HepG2 (cell line): ENCODE results near the gene SIRT7. TPM values are rescaled to one million over a fixed set of nuclear protein-coding genes. Genes with fewer than 3 reads are reported as not detected.

Experiments
- ATAC-seq: fragments of 200-7000 bp; cut with Tn5 transposase; 3 replicates; pipeline ENCODE4 v1.9.1; 2020; ENCODE audit warnings: mild to moderate bottlenecking, moderate library complexity
- BruUV-seq: library from RNA; stranded (reverse); fragments of 400-500 nt; replicated peaks from 2 replicates; lab custom pipeline; 2021; lab: Mats Ljungman, UMichigan
- CTCF ChIA-PET: fragments of 300-600 bp; formaldehyde crosslinking; extraction: SDS; loops from one replicate; lab custom pipeline; 2021; ENCODE audit warnings: low total read pairs, inconsistent platforms, low intra/inter-chr PET ratio; lab: Yijun Ruan, JAX
- POLR2A ChIA-PET: fragments of 350-600 bp; sonication (Branson Sonifier 250); formaldehyde crosslinking; loops from one replicate; lab custom pipeline; 2020; ENCODE audit warnings: antibody characterized with exemption, inconsistent platforms; lab: Yijun Ruan, JAX
- DNase-seq: peaks from one replicate; pipeline ENCODE4 v3.0.0-alpha.2; 2015; ENCODE audit warnings: low spot score
- FAIRE-seq: peaks from 3 replicates; lab custom pipeline; 2011; peaks lifted over from hg19 to GRCh38; lab: Jason Lieb, UNC
- H2AFZ ChIP-seq: one replicate; pipeline ENCODE4 v1.6.1; 2011; ENCODE audit warnings: low read length, inconsistent platforms
- H3K27ac ChIP-seq: fragments of 300-600 bp; 3 replicates; pipeline ENCODE4 v1.8.0; 2011; ENCODE audit warnings: mixed run types, mild to moderate bottlenecking, mixed read lengths, low read length, inconsistent platforms; ENCODE audit not compliant: insufficient read depth; ENCODE audit errors: extremely low read length
- H3K27me3 ChIP-seq, 2 experiments: fragments of 200-600 bp in 1 of 2; 2 replicates in 1 of 2; 3 replicates in 1 of 2; pipeline versions ENCODE4 v1.6.0 to v1.8.0; 2011; ENCODE audit warnings: low read length in 2 of 2, mild to moderate bottlenecking in 2 of 2, moderate library complexity in 2 of 2, inconsistent platforms in 1 of 2; ENCODE audit not compliant: insufficient read depth in 2 of 2, control insufficient read depth in 1 of 2
- H3K36me3 ChIP-seq, 2 experiments: fragments of 200-600 bp in 1 of 2; replicated peaks in 1 of 2; 2 replicates in 1 of 2; 3 replicates in 1 of 2; pipeline versions ENCODE4 v1.5.1 to v1.8.0; 2011; ENCODE audit warnings: low read length in 2 of 2, inconsistent platforms in 1 of 2; ENCODE audit not compliant: insufficient read depth in 2 of 2, control insufficient read depth in 1 of 2
- H3K4me1 ChIP-seq: 2 replicates; pipeline ENCODE4 v1.5.1; 2012; ENCODE audit warnings: low read length, inconsistent platforms; ENCODE audit not compliant: insufficient read depth
- H3K4me2 ChIP-seq: 2 replicates; pipeline ENCODE4 v1.6.0; 2011; ENCODE audit warnings: low read depth, low read length, inconsistent platforms
- H3K4me3 ChIP-seq, 3 experiments: fragments of 200-600 bp in 1 of 3; sonication (generic), shearing (Covaris generic) in 1 of 3; replicated peaks in 1 of 3; 2 replicates each; pipeline ENCODE4 v1.5.1; 2011 to 2016; ENCODE audit warnings: low read length in 3 of 3, inconsistent platforms in 2 of 3, low read depth in 2 of 3, mild to moderate bottlenecking in 2 of 3, control low read depth in 1 of 3, mixed read lengths in 1 of 3; ENCODE audit not compliant: insufficient read depth in 1 of 3
- H3K79me2 ChIP-seq: one replicate; pipeline ENCODE4 v1.6.1; 2011; ENCODE audit warnings: low read length, inconsistent platforms; ENCODE audit not compliant: insufficient read depth
- H3K9ac ChIP-seq: 2 replicates; pipeline ENCODE4 v1.6.0; 2011; ENCODE audit warnings: mild to moderate bottlenecking, low read depth, low read length, inconsistent platforms; ENCODE audit not compliant: insufficient read depth
- H3K9me3 ChIP-seq: 2 replicates; pipeline ENCODE4 v1.5.1; 2012; ENCODE audit warnings: mild to moderate bottlenecking, low read length
- H4K20me1 ChIP-seq: 2 replicates; pipeline ENCODE4 v1.6.0; 2011; ENCODE audit warnings: inconsistent platforms, mild to moderate bottlenecking, low read length, moderate library complexity; ENCODE audit not compliant: insufficient read depth
- BRD4 ChIP-seq: sonication (generic); formaldehyde crosslinking; IDR thresholded peaks from 2 replicates; pipeline ENCODE4 v1.4.0; 2020; ENCODE audit warnings: missing genetic modification reagents
- CCAR2 ChIP-seq: fragments of 200-400 bp; formaldehyde crosslinking; optimal IDR thresholded peaks from 2 replicates; pipeline ENCODE3; 2018; ENCODE audit warnings: low read depth, mild to moderate bottlenecking, low read length, moderate library complexity
- CENPT ChIP-seq: sonication (generic); formaldehyde crosslinking; IDR thresholded peaks from 2 replicates; pipeline ENCODE4 v1.8.0; 2022; ENCODE audit warnings: low read depth, mild to moderate bottlenecking, moderate library complexity, missing genetic modification reagents
- HMGA1 ChIP-seq: sonication (generic); formaldehyde crosslinking; conservative IDR thresholded peaks from 2 replicates; pipeline ENCODE4 v1.4.0; 2020; ENCODE audit warnings: missing genetic modification reagents
- KLF6 ChIP-seq: IDR thresholded peaks from 2 replicates; pipeline ENCODE4 v1.8.0; 2016; ENCODE audit warnings: missing biosample characterization, missing genetic modification reagents
- LCORL ChIP-seq, 2 experiments: fragments of 450-650 bp in 1 of 2; sonication (generic) in 1 of 2; formaldehyde crosslinking in 1 of 2; IDR thresholded peaks; 2 replicates each; pipeline versions ENCODE4 v1.5.0 to v1.6.1; 2017 to 2020; ENCODE audit warnings: antibody characterized with exemption in 1 of 2, missing genetic modification reagents in 1 of 2
- MTF1 ChIP-seq: sonication (generic); formaldehyde crosslinking; IDR thresholded peaks from 2 replicates; pipeline ENCODE4 v1.5.0; 2020; ENCODE audit warnings: missing genetic modification reagents
- NR2F6 ChIP-seq, 2 experiments: IDR thresholded peaks; 2 replicates each; pipeline ENCODE4 v1.6.1; 2016; ENCODE audit warnings: antibody characterized with exemption in 1 of 2, mild to moderate bottlenecking in 1 of 2
- POLR2A ChIP-seq, 2 experiments: IDR thresholded peaks; 2 replicates each; pipeline ENCODE4 v1.6.1; 2011; ENCODE audit warnings: low read depth in 2 of 2, low read length in 2 of 2, mild to moderate bottlenecking in 1 of 2, moderate library complexity in 1 of 2; ENCODE audit not compliant: insufficient read depth in 1 of 2
- RBM39 ChIP-seq: fragments of 200-400 bp; formaldehyde crosslinking; IDR thresholded peaks from one replicate; pipeline ENCODE4 v1.6.1; 2018; ENCODE audit warnings: antibody characterized with exemption, mild to moderate bottlenecking, low read depth, low read length; ENCODE audit not compliant: poor library complexity, severe bottlenecking
- REXO4 ChIP-seq: sonication (generic); formaldehyde crosslinking; IDR thresholded peaks from 2 replicates; pipeline ENCODE4 v1.8.0; 2022; ENCODE audit warnings: missing genetic modification reagents, mild to moderate bottlenecking, borderline replicate concordance
- ZBTB43 ChIP-seq: sonication (generic); formaldehyde crosslinking; conservative IDR thresholded peaks from 2 replicates; pipeline ENCODE4 v1.4.0; 2020; ENCODE audit warnings: missing genetic modification reagents
- ZMYM2 ChIP-seq: sonication (generic); formaldehyde crosslinking; IDR thresholded peaks from 2 replicates; pipeline ENCODE4 v1.8.0; 2022; ENCODE audit warnings: mild to moderate bottlenecking, missing genetic modification reagents
- ZNF10 ChIP-seq: sonication (generic); formaldehyde crosslinking; IDR thresholded peaks from 2 replicates; pipeline ENCODE4 v1.4.0; 2020; ENCODE audit warnings: mild to moderate bottlenecking, low read depth, missing genetic modification reagents, borderline replicate concordance
- ZNF263 ChIP-seq: sonication (generic); formaldehyde crosslinking; IDR thresholded peaks from 2 replicates; pipeline ENCODE4 v1.4.0; 2020; ENCODE audit warnings: missing genetic modification reagents
- ZNF431 ChIP-seq: sonication (generic); formaldehyde crosslinking; IDR thresholded peaks from 2 replicates; pipeline ENCODE4 v1.9.0; 2022; ENCODE audit warnings: missing genetic modification reagents, low read depth, mild to moderate bottlenecking, borderline replicate concordance
- ZNF784 ChIP-seq: sonication (generic); formaldehyde crosslinking; IDR thresholded peaks from 2 replicates; pipeline ENCODE4 v1.5.1; 2020; ENCODE audit warnings: missing genetic modification reagents, mild to moderate bottlenecking, borderline replicate concordance
- ZSCAN21 ChIP-seq: sonication (generic); formaldehyde crosslinking; IDR thresholded peaks from 2 replicates; pipeline ENCODE4 v1.8.0; 2022; ENCODE audit warnings: mild to moderate bottlenecking, missing genetic modification reagents, moderate library complexity, borderline replicate concordance
- WGBS: methylation state at CpG from one replicate; pipeline ENCODE4 v1.1.6; 2017; ENCODE audit warnings: low lambda C conversion rate; 5-methylcytosine and 5-hydroxymethylcytosine counted together
- in situ Hi-C: cut with HindIII; loops from 2 replicates; pipeline ENCODE4 v1.10.0; 2017; ENCODE audit warnings: low pct_unique_long_range_greater_than_20kb; ENCODE audit not compliant: extremely low pct_ligation_motif_present
- intact Hi-C: fragments of 100-400 bp; cut with micrococcal nuclease; formaldehyde crosslinking; loops from one replicate; pipeline ENCODE4 v1.10.0; 2022; ENCODE audit not compliant: unreplicated experiment
- polyA plus RNA-seq, 8 experiments: library from polyadenylated mRNA; depleted of rRNA in 3 of 8; stranded (reverse) in 7 of 8; unstranded in 1 of 8; fragments of >200 nt; fragmentation: Illumina TruSeq in 4 of 8; extraction: Trizol in 4 of 8; gene quantifications; 2 replicates each; pipeline versions ENCODE4 v1.2.1 to v1.2.3, GENCODE V29; 2011 to 2016; ENCODE audit warnings: low read depth in 4 of 8, missing spikeins in 1 of 8, mixed read lengths in 1 of 8; ENCODE audit not compliant: insufficient read depth in 1 of 8
- total RNA-seq, 5 experiments: library from RNA; depleted of rRNA; stranded (reverse); fragments of >200 nt; fragmentation: Illumina TruSeq; extraction: Trizol; gene quantifications; 2 replicates each; pipeline ENCODE4 v1.2.3, GENCODE V29; 2016; ENCODE audit warnings: low read depth in 1 of 5
- TF ChIP-seq, protein P1 (sequence below): sonication (generic); formaldehyde crosslinking; IDR thresholded peaks from 2 replicates; pipeline ENCODE4 v1.4.0; 2020; ENCODE audit warnings: mild to moderate bottlenecking, missing genetic modification reagents

The SIRT7 gene
- total and polyA plus RNA-seq, 2 of the 13 experiments (the other 11 are each of a cell fraction or from before 2014, with no cell fraction given) = 8.3 to 24.8 TPM

DNA sequence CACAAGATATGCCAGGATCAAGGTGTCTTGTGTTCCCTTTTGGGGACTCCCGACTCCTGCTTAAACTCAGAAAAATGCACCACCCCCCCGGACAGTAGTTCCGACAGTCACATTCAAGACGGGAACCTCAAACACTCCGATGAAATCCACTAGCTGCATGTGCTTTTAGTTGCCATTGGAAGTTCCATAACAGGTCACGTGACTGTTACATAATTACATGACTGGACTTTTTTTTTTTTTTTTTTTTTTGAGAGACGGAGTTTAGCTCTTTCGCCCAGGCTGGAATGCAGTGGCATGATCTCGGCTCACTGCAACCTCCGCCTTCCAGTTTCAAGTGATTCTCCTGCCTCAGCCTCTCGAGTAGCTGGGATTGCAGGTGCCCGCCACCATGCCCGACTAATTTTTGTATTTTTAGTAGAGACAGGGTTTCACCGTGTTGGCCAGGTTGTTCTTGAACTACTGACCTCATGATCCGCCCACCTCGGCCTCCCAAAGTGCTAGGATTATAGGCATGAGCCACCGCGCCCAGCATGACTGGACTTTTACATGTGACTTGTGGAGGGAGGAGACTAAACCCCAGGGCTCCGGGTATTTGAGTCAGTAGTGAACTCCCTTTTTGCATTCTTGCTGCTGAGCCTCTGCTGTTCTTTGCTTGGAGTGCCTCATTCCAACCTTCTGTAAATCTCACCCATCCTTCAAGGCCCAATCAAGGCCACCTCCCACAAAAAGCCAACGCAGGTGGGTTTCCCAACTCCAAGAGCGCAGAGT is 1.6 kb downstream of the SIRT7 start (continued):
- TF ChIP-seq NR2F6 (IDR thresholded peaks at IDR 0.05) (no peak), NR2F6 (CRISPR knock-in tag; IDR thresholded peaks at IDR 0.05) (0 out of 2 replicates have a peak, but pooled peaks have one; percentile 26), REXO4 (CRISPR knock-in tag) (no peak), ZNF10 (CRISPR knock-in tag) (no peak), ZMYM2 (CRISPR knock-in tag) (no peak)

DNA sequence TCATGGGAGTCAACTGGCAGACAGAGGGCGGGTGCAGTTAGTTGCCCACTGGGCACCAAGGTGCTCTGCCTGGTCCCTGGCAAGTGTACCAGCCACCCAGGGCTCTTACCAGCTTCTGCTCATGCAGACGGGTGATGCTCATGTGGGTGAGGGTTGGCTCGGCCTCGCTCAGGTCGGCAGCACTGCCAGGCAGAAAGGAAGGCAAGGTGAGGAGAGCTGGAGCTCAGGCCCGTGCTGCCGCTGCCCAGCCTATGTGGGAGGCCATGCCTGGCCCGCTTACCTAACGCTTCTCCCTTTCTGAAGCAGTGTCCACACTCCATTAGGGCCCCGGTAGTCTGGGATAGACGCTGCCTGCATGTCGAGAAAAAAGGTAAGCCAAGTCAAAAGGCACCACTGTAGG is 2.6 kb downstream of the SIRT7 start:
- BruUV-seq = no TSS peak
- Histone ChIP-seq H3K4me3 (no peak overlapping the region), H3K27ac (no peak overlapping the region), H2AFZ (no peak overlapping the region), H3K4me2 (no peak overlapping the region), H4K20me1 (no peaks in the 10 kb centered on the region; the same call in 1 of the 2 replicates), H3K27me3 (no peaks in the 10 kb centered on the region; a peak in 1 of 5 replicates), H3K9me3 (no peaks in the 10 kb centered on the region), H3K4me1 (peaks cover 34% of the 10 kb centered on the region), H3K79me2 (peaks cover 32% of the 10 kb centered on the region), H3K9ac (no peak overlapping the region), H3K36me3 (peaks cover 30 to 54% of the 10 kb centered on the region in 2 experiments)
- ChIA-PET POLR2A (interaction anchor here (2.7 to 2.8 kb wide), 2 partner anchors 12 to 38 kb away, joined by 9 to 49 read pairs; partner anchors contain the start of gene MAFG), CTCF (no interaction called here)
- FAIRE-seq (no peak), ATAC-seq (no peak), DNase-seq (no peak)
- 100% methylated on average over 10 of the region's 12 CpGs for WGBS
- no peak for TF ChIP-seq MTF1 (CRISPR knock-in tag)
- TF ChIP-seq RBM39 = peak; percentile 23
- TF ChIP-seq POLR2A (IDR thresholded peaks at IDR 0.05; ENCODE audit: insufficient read depth in 1 of 2, low read depth in 2 of 2, low read length in 2 of 2) = peak in 1 of 2 experiments; percentile 8; a peak in 1 of 4 replicates
- no peak for TF ChIP-seq ZSCAN21 (CRISPR knock-in tag)
- no peak for TF ChIP-seq ZNF431 (CRISPR knock-in tag)
- no peak for TF ChIP-seq ZBTB43 (CRISPR knock-in tag)
- TF ChIP-seq, protein P1, sequence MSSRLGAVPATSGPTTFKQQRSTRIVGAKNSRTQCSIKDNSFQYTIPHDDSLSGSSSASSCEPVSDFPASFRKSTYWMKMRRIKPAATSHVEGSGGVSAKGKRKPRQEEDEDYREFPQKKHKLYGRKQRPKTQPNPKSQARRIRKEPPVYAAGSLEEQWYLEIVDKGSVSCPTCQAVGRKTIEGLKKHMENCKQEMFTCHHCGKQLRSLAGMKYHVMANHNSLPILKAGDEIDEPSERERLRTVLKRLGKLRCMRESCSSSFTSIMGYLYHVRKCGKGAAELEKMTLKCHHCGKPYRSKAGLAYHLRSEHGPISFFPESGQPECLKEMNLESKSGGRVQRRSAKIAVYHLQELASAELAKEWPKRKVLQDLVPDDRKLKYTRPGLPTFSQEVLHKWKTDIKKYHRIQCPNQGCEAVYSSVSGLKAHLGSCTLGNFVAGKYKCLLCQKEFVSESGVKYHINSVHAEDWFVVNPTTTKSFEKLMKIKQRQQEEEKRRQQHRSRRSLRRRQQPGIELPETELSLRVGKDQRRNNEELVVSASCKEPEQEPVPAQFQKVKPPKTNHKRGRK (CRISPR knock-in tag) = no peak
- no peak for TF ChIP-seq ZNF263 (CRISPR knock-in tag)
- TF ChIP-seq HMGA1 = no peak
- no peak for TF ChIP-seq BRD4
- no peak for TF ChIP-seq LCORL (IDR thresholded peaks at IDR 0.05)
- TF ChIP-seq LCORL (CRISPR knock-in tag; IDR thresholded peaks at IDR 0.05) = no peak
- no peak for TF ChIP-seq KLF6 (CRISPR knock-in tag)
- TF ChIP-seq ZNF784 = no peak
- TF ChIP-seq CENPT (CRISPR knock-in tag) = no peak
- TF ChIP-seq CCAR2 = no peak
- intact Hi-C loops = no loop called here
- in situ Hi-C loops = no loop called here
